HS-27A (cell line): ENCODE measurements around the gene EHMT2.
A peak's percentile ranks its signal among the peaks of the same experiment; 100 is the strongest.
"Not testable (repeated sequence)": the region's sequence is repeated elsewhere in the genome, so short reads cannot be mapped to it uniquely, and the experiment has no call there.

Experiments
- DNase-seq: peaks from one replicate; pipeline ENCODE4 v3.0.0-alpha.2; 2012; ENCODE audit warnings: low read depth, missing footprints

The EHMT2 gene

GRCh38 chr6:31897612-31898382, at the start of gene EHMT2:
Gene EHMT2, minus strand, starts transcription at chr6:31897698. Its CDS starts 21 bp downstream, at chr6:31897677.
- peak; percentile 66 for DNase-seq

GRCh38 chr6:31947070-31947675, 49.7 kb upstream of the EHMT2 start:
- DNase-seq = no peak

- no peak for DNase-seq
These were observed 48.9 kb upstream of the EHMT2 start for GRCh38 chr6:31946370-31946885.

- peak; percentile 79 for DNase-seq
These were observed 48.2 kb upstream of the EHMT2 start, which contains the start of gene CFB for GRCh38 chr6:31945507-31946369. Gene CFB, plus strand, starts transcription at chr6:31946095. Its CDS starts 127 bp downstream, at chr6:31946222.

GRCh38 chr6:31945154-31945506, 47.6 kb upstream of the EHMT2 start:
- DNase-seq = no peak

GRCh38 chr6:31943742-31944141, 46.2 kb upstream of the EHMT2 start:
- DNase-seq = no peak

GRCh38 chr6:31940256-31940664, 42.8 kb upstream of the EHMT2 start:
- peak; percentile 70 for DNase-seq

- no peak for DNase-seq
These were observed 38.3 kb upstream of the EHMT2 start for GRCh38 chr6:31935823-31936222.

- DNase-seq = no peak
These were observed 37.5 kb upstream of the EHMT2 start for GRCh38 chr6:31935021-31935420.

- no peak for DNase-seq
These were observed 36.0 kb upstream of the EHMT2 start for GRCh38 chr6:31933537-31933936.

- not testable (repeated sequence) for DNase-seq
These were observed 34.6 kb upstream of the EHMT2 start for GRCh38 chr6:31932137-31932536.

- DNase-seq = no peak
These were observed 33.5 kb upstream of the EHMT2 start for GRCh38 chr6:31930962-31931361.

- no peak for DNase-seq
These were observed 31.1 kb upstream of the EHMT2 start for GRCh38 chr6:31928672-31928939.

GRCh38 chr6:31927863-31928671, 30.6 kb upstream of the EHMT2 start:
- no peak for DNase-seq

GRCh38 chr6:31927242-31927862, 29.9 kb upstream of the EHMT2 start, which contains the start of gene C2:
Gene C2, plus strand, starts transcription at chr6:31927717. Its CDS starts 36 bp downstream, at chr6:31927753.
- no peak for DNase-seq

- no peak for DNase-seq
These were observed 25.4 kb upstream of the EHMT2 start for GRCh38 chr6:31922942-31923341.

- no peak for DNase-seq
These were observed 23.3 kb upstream of the EHMT2 start for GRCh38 chr6:31920811-31921210.

GRCh38 chr6:31919624-31920303, 22.3 kb upstream of the EHMT2 start:
- no peak for DNase-seq

- DNase-seq = no peak
These were observed 20.7 kb upstream of the EHMT2 start for GRCh38 chr6:31918069-31918720.

- no peak for DNase-seq
These were observed 18.3 kb upstream of the EHMT2 start for GRCh38 chr6:31915756-31916155.
